Neural cell (in vitro differentiated cells): Measurements from ENCODE around the gene KRTAP10-2. TPM values are rescaled to one million over a fixed set of nuclear protein-coding genes. Genes with fewer than 3 reads are reported as not detected.

Experiments used
- H2AFZ ChIP-seq: fragments of 200-600, 300-800 bp; sonication (generic), shearing (Covaris generic); 2 replicates; pipeline ENCODE4 v1.6.0; 2014; ENCODE audit warnings: low read depth, mild to moderate bottlenecking, antibody characterized with exemption, low read length, moderate library complexity
- H3F3A ChIP-seq: fragments of 200-600 bp; shearing (Covaris generic); 2 replicates; pipeline ENCODE4 v1.6.1; 2016; ENCODE audit warnings: mild to moderate bottlenecking, moderate library complexity, mixed read lengths, antibody characterized with exemption, low read length; ENCODE audit not compliant: insufficient read depth, poor library complexity, severe bottlenecking
- H3K27ac ChIP-seq: fragments of 200-600, 300-800 bp; sonication (generic), shearing (Covaris generic); 2 replicates; pipeline ENCODE4 v1.5.1; 2014; ENCODE audit warnings: mild to moderate bottlenecking, low read length, moderate library complexity
- H3K27me3 ChIP-seq: fragments of 300-800, 200-600 bp; sonication (generic), shearing (Covaris generic); 2 replicates; pipeline ENCODE4 v1.6.0; 2014; ENCODE audit warnings: mild to moderate bottlenecking, low read depth, low read length, moderate library complexity; ENCODE audit not compliant: insufficient read depth
- H3K36me3 ChIP-seq: fragments of 300-800, 200-600 bp; sonication (generic), shearing (Covaris generic); 2 replicates; pipeline ENCODE4 v1.5.1; 2014; ENCODE audit warnings: mild to moderate bottlenecking, antibody characterized with exemption, low read length, moderate library complexity; ENCODE audit not compliant: insufficient read depth
- H3K4me2 ChIP-seq: fragments of 300-800, 200-600 bp; sonication (generic), shearing (Covaris generic); 2 replicates; pipeline ENCODE4 v1.6.0; 2014; ENCODE audit warnings: mild to moderate bottlenecking, low read length
- H3K4me3 ChIP-seq: fragments of 300-800, 200-600 bp; sonication (generic), shearing (Covaris generic); 2 replicates; pipeline ENCODE4 v1.5.1; 2014; ENCODE audit warnings: mild to moderate bottlenecking, low read length, moderate library complexity
- H3K79me2 ChIP-seq: fragments of 200-600 bp; shearing (Covaris generic); replicated peaks from 2 replicates; pipeline ENCODE4 v1.6.0; 2014; ENCODE audit warnings: mild to moderate bottlenecking, low read length, moderate library complexity; ENCODE audit not compliant: insufficient read depth
- H3K9ac ChIP-seq: fragments of 300-800, 200-600 bp; sonication (generic), shearing (Covaris generic); 2 replicates; pipeline ENCODE4 v1.6.1; 2016; ENCODE audit warnings: mild to moderate bottlenecking, low read length, mixed read lengths
- H3K9me2 ChIP-seq: fragments of 200-600 bp; shearing (Covaris generic); 2 replicates; pipeline ENCODE4 v1.6.1; 2016; ENCODE audit warnings: mild to moderate bottlenecking, low read length, mixed read lengths; ENCODE audit not compliant: insufficient read depth
- H3K9me3 ChIP-seq: fragments of 200-600, 300-800 bp; sonication (generic), shearing (Covaris generic); 2 replicates; pipeline ENCODE4 v1.6.1; 2016; ENCODE audit warnings: mild to moderate bottlenecking, mixed run types, low read length, moderate library complexity, mixed read lengths
- H4K20me1 ChIP-seq: fragments of 200-600 bp; shearing (Covaris generic); 2 replicates; pipeline ENCODE4 v1.6.1; 2016; ENCODE audit warnings: mild to moderate bottlenecking, mixed run types; ENCODE audit not compliant: insufficient read depth
- EP300 ChIP-seq: fragments of 450-650 bp; conservative IDR thresholded peaks from 2 replicates; pipeline ENCODE4 v1.6.1; 2014; ENCODE audit warnings: antibody characterized with exemption, mild to moderate bottlenecking, moderate library complexity; ENCODE audit not compliant: poor library complexity, severe bottlenecking
- EZH2 ChIP-seq: fragments of 200-600, 300-800 bp; shearing (Covaris generic), sonication (generic); IDR thresholded peaks from 2 replicates; pipeline ENCODE4 v1.6.1; 2014; ENCODE audit warnings: antibody characterized with exemption, low read length, borderline replicate concordance, mild to moderate bottlenecking; ENCODE audit not compliant: insufficient read depth, poor library complexity, severe bottlenecking
- MXI1 ChIP-seq: fragments of 450-650 bp; conservative IDR thresholded peaks from 2 replicates; pipeline ENCODE4 v1.6.1; 2014; ENCODE audit warnings: antibody characterized with exemption, mild to moderate bottlenecking; ENCODE audit not compliant: poor library complexity, severe bottlenecking
- POLR2AphosphoS5 ChIP-seq: IDR thresholded peaks from 2 replicates; pipeline ENCODE4 v1.6.1; 2012
- RAD21 ChIP-seq: fragments of 450-650 bp; conservative IDR thresholded peaks from 2 replicates; pipeline ENCODE4 v1.6.1; 2014; ENCODE audit warnings: antibody characterized with exemption, mild to moderate bottlenecking, moderate library complexity
- SMC3 ChIP-seq: fragments of 450-650 bp; conservative IDR thresholded peaks from 2 replicates; pipeline ENCODE4 v1.6.1; 2014; ENCODE audit warnings: antibody characterized with exemption, mild to moderate bottlenecking, moderate library complexity; ENCODE audit not compliant: poor library complexity
- TAF1 ChIP-seq: IDR thresholded peaks from 2 replicates; pipeline ENCODE4 v1.6.1; 2012; ENCODE audit warnings: low read depth
- polyA plus RNA-seq: library from polyadenylated mRNA; depleted of rRNA; stranded (reverse); fragments of >200 nt; gene quantifications from 2 replicates; pipeline ENCODE4 v1.2.3, GENCODE V29; 2014
- TF ChIP-seq, protein P1 (sequence below): IDR thresholded peaks from 2 replicates; pipeline ENCODE4 v1.6.1; 2012; ENCODE audit warnings: borderline replicate concordance
- TF ChIP-seq, protein P2 (sequence below): fragments of 450-650 bp; IDR thresholded peaks from 2 replicates; pipeline ENCODE4 v1.5.1; 2014; ENCODE audit warnings: antibody characterized with exemption, mild to moderate bottlenecking, moderate library complexity; ENCODE audit not compliant: poor library complexity, severe bottlenecking

KRTAP10-2 gene
- polyA plus RNA-seq, 1 donor from 2014 or later = not detected

DNA sequence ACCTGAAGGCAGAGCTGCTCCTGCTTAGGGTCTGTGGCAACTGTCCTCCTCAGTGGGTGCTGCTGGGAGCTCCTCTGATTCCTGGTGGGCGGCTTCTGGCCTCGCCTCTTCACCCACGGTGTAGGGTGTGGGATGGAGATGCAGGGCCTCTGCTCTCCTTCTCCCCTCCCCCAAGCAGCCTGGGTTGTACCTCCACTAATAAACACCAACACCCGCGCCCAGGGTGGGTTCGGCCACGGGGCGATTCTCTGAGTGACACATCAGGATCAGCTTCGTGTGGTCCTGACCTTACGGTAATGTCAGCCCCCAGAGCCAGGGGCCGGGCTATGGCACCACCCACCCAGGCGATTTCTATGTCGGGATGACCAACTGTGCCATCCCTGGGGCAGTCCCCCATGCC is 35.0 kb downstream of the KRTAP10-2 start:
- H2AFZ ChIP-seq = no peak overlapping the region
- H3K4me3 ChIP-seq = no peak overlapping the region
- no peak overlapping the region for H3K27ac ChIP-seq
- no peak overlapping the region for H3K9ac ChIP-seq
- no peaks in the 10 kb centered on the region for H3K79me2 ChIP-seq
- no peaks in the 10 kb centered on the region for H3F3A ChIP-seq
- no peaks in the 10 kb centered on the region for H3K9me2 ChIP-seq
- TF ChIP-seq RAD21 = no peak
- TF ChIP-seq, protein P1, sequence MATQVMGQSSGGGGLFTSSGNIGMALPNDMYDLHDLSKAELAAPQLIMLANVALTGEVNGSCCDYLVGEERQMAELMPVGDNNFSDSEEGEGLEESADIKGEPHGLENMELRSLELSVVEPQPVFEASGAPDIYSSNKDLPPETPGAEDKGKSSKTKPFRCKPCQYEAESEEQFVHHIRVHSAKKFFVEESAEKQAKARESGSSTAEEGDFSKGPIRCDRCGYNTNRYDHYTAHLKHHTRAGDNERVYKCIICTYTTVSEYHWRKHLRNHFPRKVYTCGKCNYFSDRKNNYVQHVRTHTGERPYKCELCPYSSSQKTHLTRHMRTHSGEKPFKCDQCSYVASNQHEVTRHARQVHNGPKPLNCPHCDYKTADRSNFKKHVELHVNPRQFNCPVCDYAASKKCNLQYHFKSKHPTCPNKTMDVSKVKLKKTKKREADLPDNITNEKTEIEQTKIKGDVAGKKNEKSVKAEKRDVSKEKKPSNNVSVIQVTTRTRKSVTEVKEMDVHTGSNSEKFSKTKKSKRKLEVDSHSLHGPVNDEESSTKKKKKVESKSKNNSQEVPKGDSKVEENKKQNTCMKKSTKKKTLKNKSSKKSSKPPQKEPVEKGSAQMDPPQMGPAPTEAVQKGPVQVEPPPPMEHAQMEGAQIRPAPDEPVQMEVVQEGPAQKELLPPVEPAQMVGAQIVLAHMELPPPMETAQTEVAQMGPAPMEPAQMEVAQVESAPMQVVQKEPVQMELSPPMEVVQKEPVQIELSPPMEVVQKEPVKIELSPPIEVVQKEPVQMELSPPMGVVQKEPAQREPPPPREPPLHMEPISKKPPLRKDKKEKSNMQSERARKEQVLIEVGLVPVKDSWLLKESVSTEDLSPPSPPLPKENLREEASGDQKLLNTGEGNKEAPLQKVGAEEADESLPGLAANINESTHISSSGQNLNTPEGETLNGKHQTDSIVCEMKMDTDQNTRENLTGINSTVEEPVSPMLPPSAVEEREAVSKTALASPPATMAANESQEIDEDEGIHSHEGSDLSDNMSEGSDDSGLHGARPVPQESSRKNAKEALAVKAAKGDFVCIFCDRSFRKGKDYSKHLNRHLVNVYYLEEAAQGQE = no peak
- no peak for TF ChIP-seq EP300
- TF ChIP-seq SMC3 = no peak
- no peak for TF ChIP-seq EZH2
- TF ChIP-seq, protein P2, sequence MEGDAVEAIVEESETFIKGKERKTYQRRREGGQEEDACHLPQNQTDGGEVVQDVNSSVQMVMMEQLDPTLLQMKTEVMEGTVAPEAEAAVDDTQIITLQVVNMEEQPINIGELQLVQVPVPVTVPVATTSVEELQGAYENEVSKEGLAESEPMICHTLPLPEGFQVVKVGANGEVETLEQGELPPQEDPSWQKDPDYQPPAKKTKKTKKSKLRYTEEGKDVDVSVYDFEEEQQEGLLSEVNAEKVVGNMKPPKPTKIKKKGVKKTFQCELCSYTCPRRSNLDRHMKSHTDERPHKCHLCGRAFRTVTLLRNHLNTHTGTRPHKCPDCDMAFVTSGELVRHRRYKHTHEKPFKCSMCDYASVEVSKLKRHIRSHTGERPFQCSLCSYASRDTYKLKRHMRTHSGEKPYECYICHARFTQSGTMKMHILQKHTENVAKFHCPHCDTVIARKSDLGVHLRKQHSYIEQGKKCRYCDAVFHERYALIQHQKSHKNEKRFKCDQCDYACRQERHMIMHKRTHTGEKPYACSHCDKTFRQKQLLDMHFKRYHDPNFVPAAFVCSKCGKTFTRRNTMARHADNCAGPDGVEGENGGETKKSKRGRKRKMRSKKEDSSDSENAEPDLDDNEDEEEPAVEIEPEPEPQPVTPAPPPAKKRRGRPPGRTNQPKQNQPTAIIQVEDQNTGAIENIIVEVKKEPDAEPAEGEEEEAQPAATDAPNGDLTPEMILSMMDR = no peak
- no peak for TF ChIP-seq TAF1
- no peak for TF ChIP-seq POLR2AphosphoS5
- TF ChIP-seq MXI1 = no peak
- no peaks in the 10 kb centered on the region for H3K36me3 ChIP-seq
- H3K9me3 ChIP-seq = peaks cover 3% of the 10 kb centered on the region
- no peaks in the 10 kb centered on the region for H3K27me3 ChIP-seq
- no peak overlapping the region for H3K4me2 ChIP-seq
- H4K20me1 ChIP-seq = no peaks in the 10 kb centered on the region

DNA sequence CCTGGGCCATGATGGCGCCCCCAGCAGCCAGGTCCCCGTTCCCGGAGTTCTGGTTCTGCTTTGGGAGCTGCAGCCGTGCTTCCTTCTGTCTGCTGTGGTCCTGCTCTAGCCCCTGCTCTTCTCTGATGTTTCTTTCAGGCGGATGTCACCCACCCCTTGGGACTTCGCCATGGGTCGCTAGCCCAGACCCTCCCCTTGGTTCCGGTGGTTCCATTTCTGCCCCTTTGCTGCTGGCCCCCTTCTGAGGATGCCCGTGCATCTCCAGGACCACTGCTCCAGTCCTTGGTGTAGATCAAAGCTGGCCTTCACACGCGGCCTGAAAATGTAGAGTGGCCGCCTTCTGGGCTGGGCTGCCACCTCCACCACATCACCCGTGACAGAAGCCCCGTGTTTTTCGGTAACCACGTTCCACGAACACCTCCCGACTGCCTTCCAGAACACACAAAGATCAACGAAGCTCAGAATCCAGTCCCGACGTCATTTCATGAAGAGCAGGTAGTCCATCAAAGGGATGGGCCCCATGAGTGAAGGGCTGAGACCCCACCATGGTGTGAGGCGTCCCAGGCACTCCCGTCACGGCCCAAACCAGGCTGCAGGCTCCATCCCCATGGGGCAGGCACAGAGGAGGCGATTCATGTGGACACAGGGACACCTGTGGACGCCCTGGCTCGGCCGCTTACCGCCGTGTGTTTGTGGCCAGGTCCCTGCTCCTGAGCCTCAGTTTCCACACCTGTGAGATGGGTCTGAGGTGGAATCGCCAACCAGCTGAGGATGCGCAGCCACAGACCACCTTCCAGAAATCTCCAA is 35.7 kb downstream of the KRTAP10-2 start:
- no peak overlapping the region for H3K4me3 ChIP-seq
- H3K27me3 ChIP-seq = no peaks in the 10 kb centered on the region
- no peaks in the 10 kb centered on the region for H3K9me2 ChIP-seq
- H3K79me2 ChIP-seq = no peaks in the 10 kb centered on the region
- no peak overlapping the region for H2AFZ ChIP-seq
- no peak overlapping the region for H3K27ac ChIP-seq
- H3K4me2 ChIP-seq = no peak overlapping the region
- H3K9ac ChIP-seq = no peak overlapping the region
- no peaks in the 10 kb centered on the region for H3K36me3 ChIP-seq
- H4K20me1 ChIP-seq = no peaks in the 10 kb centered on the region
- H3K9me3 ChIP-seq = peaks cover 3% of the 10 kb centered on the region
- no peaks in the 10 kb centered on the region for H3F3A ChIP-seq
- TF ChIP-seq, protein P1 = no peak
- TF ChIP-seq MXI1 = no peak
- TF ChIP-seq EZH2 = no peak
- no peak for TF ChIP-seq RAD21
- TF ChIP-seq POLR2AphosphoS5 = no peak
- TF ChIP-seq, protein P2 = no peak
- TF ChIP-seq TAF1 = no peak
- no peak for TF ChIP-seq EP300
- no peak for TF ChIP-seq SMC3
